HUES6 (cell line): Measurements from ENCODE around the gene COPZ2.

Experiments
- H3K27ac ChIP-seq: 2 replicates; pipeline ENCODE4 v1.7.0; 2013; ENCODE audit warnings: low read depth, mild to moderate bottlenecking, low read length, inconsistent platforms
- H3K27me3 ChIP-seq: 2 replicates; pipeline ENCODE4 v1.6.1; 2013; ENCODE audit warnings: low read length; ENCODE audit not compliant: control insufficient read depth, insufficient read depth
- H3K36me3 ChIP-seq: 2 replicates; pipeline ENCODE4 v1.6.1; 2013; ENCODE audit warnings: low read length; ENCODE audit not compliant: control insufficient read depth, insufficient read depth
- H3K4me1 ChIP-seq: 2 replicates; pipeline ENCODE4 v1.6.1; 2013; ENCODE audit warnings: low read length; ENCODE audit not compliant: control insufficient read depth, insufficient read depth
- H3K4me3 ChIP-seq: 2 replicates; pipeline ENCODE4 v1.5.1; 2013; ENCODE audit warnings: low read depth, low read length
- H3K9ac ChIP-seq: one replicate; pipeline ENCODE4 v1.6.1; 2013; ENCODE audit warnings: mild to moderate bottlenecking, low read length
- H3K9me3 ChIP-seq: 2 replicates; pipeline ENCODE4 v1.6.1; 2013; ENCODE audit warnings: low read depth, low read length; ENCODE audit not compliant: control insufficient read depth, insufficient read depth

The COPZ2 gene

DNA sequence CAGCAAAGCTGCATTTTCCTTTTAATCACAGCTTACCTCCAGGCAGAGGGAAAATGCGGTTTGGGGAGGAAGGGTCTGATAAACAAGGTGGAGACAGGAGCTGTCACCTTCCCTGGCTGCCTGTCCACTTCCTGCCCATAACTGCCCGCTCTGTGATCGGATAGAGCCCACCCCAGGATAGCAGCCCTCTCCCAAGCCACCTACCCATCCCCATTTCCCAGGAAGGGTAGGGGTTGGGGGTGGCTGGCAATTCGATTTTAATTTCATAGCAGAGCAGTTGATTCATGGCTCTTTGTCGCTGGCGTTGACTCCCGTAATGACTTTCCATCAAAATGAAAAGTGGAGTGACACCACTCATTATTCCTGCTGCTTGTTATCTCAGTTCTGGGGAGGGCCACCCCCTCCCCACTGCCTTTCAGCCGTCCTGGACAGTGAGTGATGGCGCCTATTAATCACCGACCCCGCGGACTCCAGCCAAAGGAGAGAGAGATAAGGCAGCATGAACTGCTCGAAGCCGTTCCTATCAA, 55.4 kb downstream of the COPZ2 start:
- Histone ChIP-seq H3K9ac (no peak overlapping the region), H3K27ac (no peak overlapping the region), H3K9me3 (no peaks in the 10 kb centered on the region), H3K4me3 (no peak overlapping the region), H3K36me3 (peaks cover 64% of the 10 kb centered on the region), H3K4me1 (peaks cover 3% of the 10 kb centered on the region), H3K27me3 (no peaks in the 10 kb centered on the region)

- no peak overlapping the region for H3K4me3 ChIP-seq
- peaks cover 68% of the 10 kb centered on the region for H3K36me3 ChIP-seq
- no peak overlapping the region for H3K9ac ChIP-seq
- H3K4me1 ChIP-seq, result no peaks in the 10 kb centered on the region
- H3K27ac ChIP-seq, result no peak overlapping the region
- no peaks in the 10 kb centered on the region for H3K27me3 ChIP-seq
- H3K9me3 ChIP-seq, result no peaks in the 10 kb centered on the region
Observed at GRCh38 chr17:47981462-47981861, 56.1 kb downstream of the COPZ2 start.

GRCh38 chr17:47980541-47980940, 57.1 kb downstream of the COPZ2 start:
- Histone ChIP-seq H3K27ac (no peak overlapping the region), H3K9me3 (no peaks in the 10 kb centered on the region), H3K4me3 (no peak overlapping the region), H3K4me1 (no peaks in the 10 kb centered on the region), H3K27me3 (no peaks in the 10 kb centered on the region), H3K9ac (no peak overlapping the region), H3K36me3 (peaks cover 77% of the 10 kb centered on the region)

GRCh38 chr17:47978324-47978723, 59.3 kb downstream of the COPZ2 start:
- H3K9me3 ChIP-seq, result no peaks in the 10 kb centered on the region
- no peak overlapping the region for H3K9ac ChIP-seq
- H3K4me3 ChIP-seq, result no peak overlapping the region
- H3K27ac ChIP-seq, result no peak overlapping the region
- no peaks in the 10 kb centered on the region for H3K27me3 ChIP-seq
- H3K4me1 ChIP-seq, result no peaks in the 10 kb centered on the region
- H3K36me3 ChIP-seq, result peaks cover 88% of the 10 kb centered on the region
